GM13976 (cell line): ENCODE measurements around the gene TGM2.

Experiments used
- DNase-seq: peaks from one replicate; pipeline ENCODE4 v3.0.0; 2012; ENCODE audit warnings: low spot score
- in situ Hi-C: fragments of 300-500 bp; cut with MboI; formaldehyde crosslinking; loops from one replicate; pipeline ENCODE4 v1.12.0; 2022; ENCODE audit warnings: low sequenced_read_pairs, mixed read lengths, inconsistent platforms; ENCODE audit not compliant: unreplicated experiment
- TF ChIP-seq, protein P1 (sequence below): IDR thresholded peaks from 2 replicates; pipeline ENCODE4 v1.5.1; 2012; ENCODE audit warnings: borderline replicate concordance, mild to moderate bottlenecking; ENCODE audit not compliant: insufficient read depth; ENCODE audit errors: extremely low read depth, missing control alignments, control extremely low read depth

TGM2 gene

DNA sequence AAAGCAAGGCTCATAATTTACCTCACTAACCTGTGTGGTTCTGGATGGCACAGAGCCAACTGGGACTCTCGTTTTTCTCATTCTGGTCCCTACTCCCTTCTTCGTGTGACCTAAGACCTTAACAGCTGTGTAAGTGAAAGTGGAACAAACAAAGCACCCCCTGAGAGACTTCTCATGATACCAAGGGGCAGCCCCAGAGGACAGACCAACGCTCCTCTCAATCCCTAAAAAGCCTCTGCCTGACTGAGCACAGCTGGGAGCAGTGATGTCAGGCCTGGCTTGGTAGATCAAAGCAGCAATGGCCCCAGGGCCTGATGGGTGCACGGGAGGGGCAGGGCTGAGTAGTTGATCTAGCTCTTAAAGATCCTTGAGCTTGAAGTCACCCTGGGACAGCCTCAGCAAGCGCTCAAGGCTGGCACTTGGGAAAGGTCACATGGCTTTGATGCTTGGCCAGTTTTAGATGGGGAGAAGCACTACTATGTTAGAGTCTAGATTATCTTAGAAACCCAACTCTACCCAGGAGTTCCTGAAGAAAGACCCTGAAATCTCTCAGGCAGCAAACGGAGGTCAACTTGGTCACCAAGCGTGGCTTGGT lies 16.2 kb upstream of the TGM2 start:
- DNase-seq, result peak; percentile 48
- TF ChIP-seq, protein P1, sequence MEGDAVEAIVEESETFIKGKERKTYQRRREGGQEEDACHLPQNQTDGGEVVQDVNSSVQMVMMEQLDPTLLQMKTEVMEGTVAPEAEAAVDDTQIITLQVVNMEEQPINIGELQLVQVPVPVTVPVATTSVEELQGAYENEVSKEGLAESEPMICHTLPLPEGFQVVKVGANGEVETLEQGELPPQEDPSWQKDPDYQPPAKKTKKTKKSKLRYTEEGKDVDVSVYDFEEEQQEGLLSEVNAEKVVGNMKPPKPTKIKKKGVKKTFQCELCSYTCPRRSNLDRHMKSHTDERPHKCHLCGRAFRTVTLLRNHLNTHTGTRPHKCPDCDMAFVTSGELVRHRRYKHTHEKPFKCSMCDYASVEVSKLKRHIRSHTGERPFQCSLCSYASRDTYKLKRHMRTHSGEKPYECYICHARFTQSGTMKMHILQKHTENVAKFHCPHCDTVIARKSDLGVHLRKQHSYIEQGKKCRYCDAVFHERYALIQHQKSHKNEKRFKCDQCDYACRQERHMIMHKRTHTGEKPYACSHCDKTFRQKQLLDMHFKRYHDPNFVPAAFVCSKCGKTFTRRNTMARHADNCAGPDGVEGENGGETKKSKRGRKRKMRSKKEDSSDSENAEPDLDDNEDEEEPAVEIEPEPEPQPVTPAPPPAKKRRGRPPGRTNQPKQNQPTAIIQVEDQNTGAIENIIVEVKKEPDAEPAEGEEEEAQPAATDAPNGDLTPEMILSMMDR, result no peak
- in situ Hi-C loops, result no loop called here

GRCh38 chr20:38180781-38181180 lies 15.7 kb upstream of the TGM2 start:
- TF ChIP-seq, protein P1, result no peak
- in situ Hi-C loops, result no loop called here
- no peak for DNase-seq

DNA sequence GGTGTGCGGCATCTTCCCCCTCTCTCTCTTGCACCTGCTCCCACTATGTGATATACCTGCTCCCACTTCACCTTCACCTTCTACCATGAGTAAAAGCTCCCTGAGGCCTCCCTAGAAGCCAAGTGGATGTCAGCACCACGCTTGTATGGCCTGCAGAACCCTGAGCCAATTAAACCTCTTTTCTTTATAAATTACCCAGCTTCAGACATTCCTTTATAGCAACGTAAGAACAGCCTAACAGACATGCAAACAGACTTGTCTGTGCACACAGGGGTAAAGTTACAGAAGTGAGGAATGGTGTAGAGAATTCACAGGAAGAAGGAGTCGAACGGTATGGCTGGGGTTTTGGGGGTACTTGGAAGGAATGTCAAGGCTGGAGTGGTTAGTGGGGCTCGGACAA lies 14.8 kb upstream of the TGM2 start:
- no peak for DNase-seq
- TF ChIP-seq, protein P1, result no peak
- in situ Hi-C loops, result no loop called here

DNA sequence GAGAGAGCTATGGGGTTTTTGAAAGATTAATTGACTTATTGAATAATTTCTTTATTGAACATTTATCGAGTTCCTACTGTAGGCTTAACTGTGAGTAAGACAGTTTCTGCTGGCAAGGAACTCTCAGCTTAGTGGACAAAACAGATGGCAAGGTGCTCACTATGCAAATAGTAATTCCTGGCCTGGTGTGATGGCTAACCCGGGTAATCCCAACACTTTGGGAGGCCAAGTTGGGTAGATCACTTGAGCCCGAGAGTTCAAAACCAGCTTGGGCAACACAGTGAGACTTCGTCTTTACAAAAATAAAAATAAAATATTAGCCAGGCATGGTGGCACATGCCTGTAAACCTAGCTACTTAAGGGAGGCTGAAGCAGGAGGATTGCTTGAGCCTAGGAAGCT lies 13.5 kb upstream of the TGM2 start:
- DNase-seq, result no peak
- TF ChIP-seq, protein P1, result no peak
- in situ Hi-C loops, result no loop called here

DNA sequence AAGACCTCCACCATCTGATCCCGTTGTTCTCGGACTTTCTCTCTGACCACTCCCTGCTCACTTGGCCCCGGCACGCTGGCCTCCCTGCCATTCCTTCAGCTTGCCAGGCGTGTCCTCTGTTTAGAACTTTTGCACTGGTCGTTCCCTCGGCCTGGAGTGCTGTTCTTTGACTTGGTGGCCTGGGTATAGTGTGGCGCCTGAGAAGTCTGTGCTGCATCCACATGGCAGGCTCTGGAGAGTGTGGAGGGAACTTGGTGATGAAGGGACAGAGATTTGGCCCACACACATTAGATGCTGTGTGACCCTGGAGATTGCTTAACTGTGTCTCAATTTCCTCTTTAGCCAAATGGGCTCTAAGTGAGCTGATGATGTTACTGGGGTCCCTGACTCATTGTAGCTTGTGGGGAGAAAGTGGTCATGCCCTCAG lies 13.0 kb upstream of the TGM2 start:
- no peak for DNase-seq
- TF ChIP-seq, protein P1, result no peak
- in situ Hi-C loops, result no loop called here

GRCh38 chr20:38177201-38177600 lies 12.1 kb upstream of the TGM2 start:
- in situ Hi-C loops, result no loop called here
- TF ChIP-seq, protein P1, result no peak
- no peak for DNase-seq

DNA sequence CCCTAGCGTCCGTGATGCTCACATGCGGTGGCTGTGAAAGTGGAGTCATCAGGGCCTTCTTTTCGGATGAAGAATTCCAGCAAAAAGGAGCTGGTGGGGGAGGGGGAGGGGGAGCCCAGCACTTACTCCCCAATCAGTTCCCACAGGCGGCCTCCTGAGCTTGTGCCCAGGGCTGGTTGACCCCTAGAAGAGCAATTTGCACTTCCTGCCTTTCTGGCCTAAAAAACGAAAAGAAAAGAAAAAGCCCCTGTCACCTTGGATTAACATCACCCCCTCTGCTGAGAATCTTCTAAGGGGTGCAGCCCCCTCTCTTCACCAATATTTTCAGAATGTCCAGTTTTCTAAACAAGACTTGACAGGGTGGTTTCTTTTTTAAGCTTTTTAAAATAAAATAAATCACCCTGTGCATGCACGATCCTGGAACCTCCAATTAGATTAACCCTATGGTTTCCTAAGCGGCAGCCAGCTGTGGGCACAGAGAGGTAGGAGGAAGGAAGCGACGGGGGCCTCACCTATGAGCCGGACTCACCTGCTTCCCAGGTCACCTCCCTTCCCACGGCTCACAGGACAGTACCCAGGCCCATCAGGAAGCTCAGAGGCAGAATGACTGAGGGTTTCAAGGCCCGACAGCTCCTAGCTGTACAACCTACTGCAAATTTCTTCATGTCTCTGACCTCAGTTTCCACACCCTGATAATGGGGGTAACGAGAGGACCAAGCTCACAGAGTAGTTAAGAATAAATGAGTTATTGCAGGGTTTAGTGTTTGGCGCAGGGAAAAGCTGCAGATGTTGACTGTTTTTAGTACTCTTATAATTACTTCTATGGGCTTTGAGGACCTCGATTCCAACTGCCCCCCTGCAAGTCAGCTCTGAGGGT lies 10.5 kb upstream of the TGM2 start:
- in situ Hi-C loops, result no loop called here
- no peak for DNase-seq
- TF ChIP-seq, protein P1, result no peak
